Large intestine (tissue), 3 donors: ENCODE results near the gene THRB. TPM values are rescaled to one million over a fixed set of nuclear protein-coding genes. Genes with fewer than 3 reads are reported as not detected.

Experiments
- DNase-seq, 2 donors: peaks; one replicate each; pipeline versions ENCODE4 v3.0.0 to v3.0.0-alpha.2; 2013
- H3K27ac ChIP-seq: one replicate; pipeline ENCODE4 v1.5.1; 2013; ENCODE audit warnings: low read length
- H3K27me3 ChIP-seq: 2 replicates; pipeline ENCODE4 v1.6.1; 2013; ENCODE audit warnings: low read length; ENCODE audit not compliant: control insufficient read depth, insufficient read depth
- H3K36me3 ChIP-seq: 2 replicates; pipeline ENCODE4 v1.6.1; 2013; ENCODE audit warnings: low read length; ENCODE audit not compliant: control insufficient read depth, insufficient read depth
- H3K4me1 ChIP-seq: one replicate; pipeline ENCODE4 v1.6.1; 2013; ENCODE audit warnings: low read length; ENCODE audit not compliant: control insufficient read depth, insufficient read depth
- H3K4me3 ChIP-seq: one replicate; pipeline ENCODE4 v1.5.1; 2013; ENCODE audit warnings: low read length
- H3K9me3 ChIP-seq: one replicate; pipeline ENCODE4 v1.6.1; 2013; ENCODE audit warnings: mild to moderate bottlenecking, low read depth, low read length, moderate library complexity; ENCODE audit not compliant: control insufficient read depth
- WGBS: methylation state at CpG from one replicate; pipeline ENCODE4 v1.1.5; 2013; ENCODE audit warnings: low lambda C conversion rate; ENCODE audit not compliant: insufficient coverage; 5-methylcytosine and 5-hydroxymethylcytosine counted together
- polyA plus RNA-seq: library from polyadenylated mRNA; unstranded; fragments of 120-200 nt; gene quantifications from one replicate; pipeline ENCODE4 v1.2.1, GENCODE V29; 2013

THRB gene
- polyA plus RNA-seq, 1 donor: 38.3 TPM

- no peak for DNase-seq
- 90% methylated on average over 2 of the region's 4 CpGs for WGBS
- Histone ChIP-seq H3K27ac (no peak overlapping the region), H3K27me3 (no peaks in the 10 kb centered on the region), H3K36me3 (no peaks in the 10 kb centered on the region), H3K4me1 (peaks cover 55% of the 10 kb centered on the region), H3K9me3 (no peaks in the 10 kb centered on the region), H3K4me3 (no peak overlapping the region)
These were observed 124.1 kb downstream of the THRB start for GRCh38 chr3:24370352-24371090.

- H3K27me3 ChIP-seq: no peaks in the 10 kb centered on the region
- no peak overlapping the region for H3K4me3 ChIP-seq
- H3K9me3 ChIP-seq: no peaks in the 10 kb centered on the region
- no CpG with 5 or more reads among the region's 2 CpGs for WGBS
- H3K36me3 ChIP-seq: no peaks in the 10 kb centered on the region
- DNase-seq: no peak
- peak overlapping the region; percentile 50 for H3K27ac ChIP-seq
- H3K4me1 ChIP-seq: peaks cover 51% of the 10 kb centered on the region
These were observed 126.0 kb downstream of the THRB start for GRCh38 chr3:24368605-24369004.

GRCh38 chr3:24367664-24368264, 126.9 kb downstream of the THRB start:
- H3K4me3 ChIP-seq: no peak overlapping the region
- H3K4me1 ChIP-seq: peaks cover 52% of the 10 kb centered on the region
- no peaks in the 10 kb centered on the region for H3K27me3 ChIP-seq
- no peaks in the 10 kb centered on the region for H3K36me3 ChIP-seq
- DNase-seq: peak in 1 of 2 donors; percentile 67
- H3K27ac ChIP-seq: peak overlapping the region; percentile 50
- H3K9me3 ChIP-seq: no peaks in the 10 kb centered on the region
- WGBS: 0% methylated on average over 1 of the region's 2 CpGs

GRCh38 chr3:24367216-24367615, 127.4 kb downstream of the THRB start:
- Histone ChIP-seq H3K27me3 (no peaks in the 10 kb centered on the region), H3K4me3 (no peak overlapping the region), H3K36me3 (no peaks in the 10 kb centered on the region), H3K4me1 (peaks cover 48% of the 10 kb centered on the region), H3K27ac (peak overlapping the region; percentile 50), H3K9me3 (no peaks in the 10 kb centered on the region)
- no peak for DNase-seq
- 20% methylated on average over 1 of the region's 3 CpGs for WGBS

DNA sequence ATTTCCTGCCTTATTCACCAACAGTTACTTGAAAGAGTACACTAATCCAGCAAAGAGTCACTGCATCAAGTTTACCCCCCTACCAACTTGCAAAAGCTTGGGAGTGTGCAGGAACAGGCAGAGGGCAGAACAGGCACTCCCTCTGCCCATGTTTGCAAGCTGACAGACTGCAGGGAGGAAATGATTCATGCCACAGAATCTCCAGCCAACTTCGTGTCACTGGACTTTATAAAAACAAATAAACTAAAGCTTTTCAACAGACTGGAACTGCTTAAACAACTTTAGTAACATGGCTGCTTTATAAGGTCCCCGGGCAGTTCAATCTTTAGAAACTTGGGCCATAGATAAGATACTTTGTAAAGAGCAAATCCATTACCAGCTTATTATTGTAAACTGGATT, 129.5 kb downstream of the THRB start:
- no CpG with 5 or more reads among the region's 2 CpGs for WGBS
- H3K27ac ChIP-seq: peak overlapping the region; percentile 46
- no peaks in the 10 kb centered on the region for H3K9me3 ChIP-seq
- no peaks in the 10 kb centered on the region for H3K36me3 ChIP-seq
- H3K4me1 ChIP-seq: peaks cover 40% of the 10 kb centered on the region
- H3K27me3 ChIP-seq: no peaks in the 10 kb centered on the region
- H3K4me3 ChIP-seq: no peak overlapping the region
- peak; percentile 44 to 78 for DNase-seq

DNA sequence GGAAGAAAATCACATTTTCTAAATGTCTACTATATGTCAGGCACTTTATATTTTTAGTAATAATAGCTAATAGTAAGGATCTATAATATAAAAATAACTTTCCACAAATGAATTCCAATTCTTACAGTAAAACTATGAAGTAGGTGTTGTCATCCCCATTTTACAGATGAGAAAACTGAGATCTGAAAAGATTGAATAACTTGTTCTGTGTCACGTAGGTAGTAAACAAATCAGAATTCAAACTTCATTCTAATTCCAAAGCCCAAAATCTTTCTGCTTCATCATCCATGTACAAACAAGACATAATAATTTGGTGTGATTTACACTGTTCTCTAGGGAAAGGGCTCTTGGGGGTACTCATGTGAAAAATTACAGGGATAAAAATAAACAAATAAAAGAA, 130.3 kb downstream of the THRB start:
- H3K27ac ChIP-seq: no peak overlapping the region
- WGBS: no CpG with 5 or more reads among the region's 1 CpG
- peaks cover 38% of the 10 kb centered on the region for H3K4me1 ChIP-seq
- no peaks in the 10 kb centered on the region for H3K27me3 ChIP-seq
- H3K36me3 ChIP-seq: no peaks in the 10 kb centered on the region
- H3K4me3 ChIP-seq: no peak overlapping the region
- DNase-seq: no peak
- H3K9me3 ChIP-seq: no peaks in the 10 kb centered on the region

DNA sequence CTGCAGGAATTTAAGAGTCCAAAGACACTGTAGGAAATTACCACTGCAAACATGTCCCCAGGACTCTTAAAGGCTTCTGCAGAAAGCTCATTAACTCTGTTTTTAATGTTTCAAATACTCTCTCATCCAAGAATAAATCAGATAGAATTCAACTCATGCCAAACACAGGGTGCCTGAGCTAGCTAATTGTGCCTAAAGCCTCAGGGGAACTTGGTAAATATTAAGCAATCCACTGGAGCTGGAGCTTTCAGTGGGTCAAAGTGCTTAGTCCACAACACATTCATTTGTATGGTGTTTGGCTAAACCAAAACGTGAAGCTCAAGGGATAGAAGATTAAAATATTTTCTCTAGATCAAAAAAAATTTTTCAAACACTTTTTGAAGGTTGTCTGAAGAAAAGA, 131.4 kb downstream of the THRB start:
- WGBS: 17% methylated on average over 1 of the region's 1 CpG
- peak in 1 of 2 donors; percentile 73 for DNase-seq
- Histone ChIP-seq H3K9me3 (no peaks in the 10 kb centered on the region), H3K27me3 (no peaks in the 10 kb centered on the region), H3K4me1 (peaks cover 34% of the 10 kb centered on the region), H3K27ac (no peak overlapping the region), H3K36me3 (no peaks in the 10 kb centered on the region), H3K4me3 (no peak overlapping the region)

DNA sequence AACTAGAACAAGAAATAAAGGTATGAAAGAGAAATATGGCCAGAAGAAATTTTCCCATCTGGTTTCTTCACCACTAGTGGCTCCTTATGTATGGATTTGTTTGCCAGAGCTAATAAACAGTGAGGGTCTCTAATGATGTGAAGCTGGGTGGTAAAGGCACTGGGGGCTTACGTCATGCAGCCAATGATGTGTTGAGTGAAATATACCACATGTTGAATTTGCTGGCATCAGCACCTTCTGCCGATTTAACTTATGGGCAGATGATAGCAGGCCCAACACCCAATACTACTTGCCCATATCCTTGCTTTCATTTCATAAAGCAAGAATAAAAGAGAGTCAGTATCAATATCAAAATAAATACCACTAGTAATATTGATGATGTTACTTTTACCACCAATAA, 133.0 kb downstream of the THRB start:
- Histone ChIP-seq H3K9me3 (no peaks in the 10 kb centered on the region), H3K27me3 (no peaks in the 10 kb centered on the region), H3K27ac (no peak overlapping the region), H3K4me1 (peaks cover 18% of the 10 kb centered on the region), H3K4me3 (no peak overlapping the region), H3K36me3 (no peaks in the 10 kb centered on the region)
- WGBS: no CpG with 5 or more reads among the region's 2 CpGs
- DNase-seq: no peak

DNA sequence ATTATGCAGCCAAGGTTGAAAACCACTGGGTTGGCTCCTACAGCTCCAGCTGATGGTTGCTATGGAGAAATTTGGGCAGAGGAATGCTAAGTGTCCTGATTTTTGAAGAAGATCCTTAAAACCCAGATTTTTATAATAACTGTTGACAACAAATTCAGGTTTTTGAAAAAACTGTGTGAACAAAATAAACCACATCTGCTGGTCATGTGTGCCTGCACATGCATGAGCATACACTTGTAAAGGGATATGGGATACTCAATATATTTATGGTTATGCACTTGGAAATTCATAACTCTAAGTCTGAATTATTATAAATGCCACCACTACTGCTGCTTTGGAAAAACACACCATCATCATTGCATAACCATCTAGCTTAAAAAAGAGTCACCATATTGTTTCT, 133.7 kb downstream of the THRB start:
- no peak overlapping the region for H3K4me3 ChIP-seq
- H3K4me1 ChIP-seq: peaks cover 12% of the 10 kb centered on the region
- no peak overlapping the region for H3K27ac ChIP-seq
- no peak for DNase-seq
- H3K27me3 ChIP-seq: no peaks in the 10 kb centered on the region
- no peaks in the 10 kb centered on the region for H3K9me3 ChIP-seq
- H3K36me3 ChIP-seq: no peaks in the 10 kb centered on the region

GRCh38 chr3:24359645-24360462, 134.8 kb downstream of the THRB start:
- Histone ChIP-seq H3K9me3 (no peaks in the 10 kb centered on the region), H3K36me3 (no peaks in the 10 kb centered on the region), H3K4me1 (peaks cover 9% of the 10 kb centered on the region), H3K27me3 (no peaks in the 10 kb centered on the region), H3K27ac (no peak overlapping the region), H3K4me3 (no peak overlapping the region)
- no peak for DNase-seq
- 100% methylated on average over 4 of the region's 5 CpGs for WGBS
